GM20000 (cell line): ENCODE results near the gene SKI.
"Not testable (repeated sequence)": the region's sequence is repeated elsewhere in the genome, so short reads cannot be mapped to it uniquely, and the experiment has no call there.

Experiments
- DNase-seq: peaks from one replicate; pipeline ENCODE4 v3.0.0; 2012; ENCODE audit warnings: low spot score
- TF ChIP-seq, protein P1 (sequence below): IDR thresholded peaks from 2 replicates; pipeline ENCODE4 v1.5.1; 2012; ENCODE audit warnings: mild to moderate bottlenecking, control low read depth; ENCODE audit errors: extremely low read depth, missing control alignments

The SKI gene

DNA sequence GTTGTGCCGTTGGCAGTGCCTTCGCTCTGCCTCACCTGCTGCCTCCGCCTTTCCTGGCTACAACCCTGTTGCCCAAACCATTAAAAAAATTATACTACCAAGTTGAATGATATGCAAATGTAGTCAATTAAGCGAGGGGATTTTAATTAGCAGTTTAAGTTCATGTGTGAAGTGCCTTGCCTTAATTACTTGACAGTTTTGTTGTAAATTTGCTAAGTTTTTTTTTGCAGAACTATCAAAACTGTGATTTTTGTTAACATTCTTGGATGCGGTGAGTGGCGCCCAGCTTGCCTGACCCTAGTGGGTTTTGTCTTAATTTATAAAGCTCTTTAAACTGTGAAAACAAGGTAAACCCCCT lies 10.9 kb downstream of the SKI start:
- no peak for DNase-seq
- TF ChIP-seq, protein P1, sequence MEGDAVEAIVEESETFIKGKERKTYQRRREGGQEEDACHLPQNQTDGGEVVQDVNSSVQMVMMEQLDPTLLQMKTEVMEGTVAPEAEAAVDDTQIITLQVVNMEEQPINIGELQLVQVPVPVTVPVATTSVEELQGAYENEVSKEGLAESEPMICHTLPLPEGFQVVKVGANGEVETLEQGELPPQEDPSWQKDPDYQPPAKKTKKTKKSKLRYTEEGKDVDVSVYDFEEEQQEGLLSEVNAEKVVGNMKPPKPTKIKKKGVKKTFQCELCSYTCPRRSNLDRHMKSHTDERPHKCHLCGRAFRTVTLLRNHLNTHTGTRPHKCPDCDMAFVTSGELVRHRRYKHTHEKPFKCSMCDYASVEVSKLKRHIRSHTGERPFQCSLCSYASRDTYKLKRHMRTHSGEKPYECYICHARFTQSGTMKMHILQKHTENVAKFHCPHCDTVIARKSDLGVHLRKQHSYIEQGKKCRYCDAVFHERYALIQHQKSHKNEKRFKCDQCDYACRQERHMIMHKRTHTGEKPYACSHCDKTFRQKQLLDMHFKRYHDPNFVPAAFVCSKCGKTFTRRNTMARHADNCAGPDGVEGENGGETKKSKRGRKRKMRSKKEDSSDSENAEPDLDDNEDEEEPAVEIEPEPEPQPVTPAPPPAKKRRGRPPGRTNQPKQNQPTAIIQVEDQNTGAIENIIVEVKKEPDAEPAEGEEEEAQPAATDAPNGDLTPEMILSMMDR: no peak

DNA sequence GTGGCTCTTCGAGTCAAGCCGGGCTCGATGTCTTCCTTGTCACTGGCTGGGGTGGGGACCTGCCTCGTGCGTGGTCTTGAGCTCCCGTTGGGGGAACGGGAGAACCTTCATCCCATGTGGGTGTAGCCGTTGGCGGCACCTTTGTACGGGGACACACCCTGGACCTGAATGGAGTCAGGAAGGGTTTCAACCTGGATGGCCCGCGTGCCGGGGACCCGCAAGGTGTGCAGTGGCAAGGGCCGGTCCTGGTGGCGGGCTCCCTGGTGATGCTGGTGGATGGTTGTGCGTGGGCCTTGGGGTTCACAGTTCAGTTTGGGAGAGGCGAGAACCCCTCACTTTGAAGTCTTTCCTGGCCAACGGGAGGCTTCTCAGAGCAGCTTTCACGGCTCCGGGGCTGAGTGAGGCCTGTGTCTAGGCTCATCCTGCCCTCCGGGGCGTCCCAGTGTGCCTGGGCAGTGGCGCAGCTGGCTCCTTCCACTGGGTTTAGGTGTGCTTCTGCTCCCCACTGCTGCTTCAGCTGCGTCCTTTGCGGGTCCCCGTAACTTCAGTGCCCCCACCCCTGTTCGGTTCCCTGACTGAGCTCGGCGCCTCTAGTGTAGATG lies 11.4 kb downstream of the SKI start:
- no peak for DNase-seq
- TF ChIP-seq, protein P1: no peak

DNA sequence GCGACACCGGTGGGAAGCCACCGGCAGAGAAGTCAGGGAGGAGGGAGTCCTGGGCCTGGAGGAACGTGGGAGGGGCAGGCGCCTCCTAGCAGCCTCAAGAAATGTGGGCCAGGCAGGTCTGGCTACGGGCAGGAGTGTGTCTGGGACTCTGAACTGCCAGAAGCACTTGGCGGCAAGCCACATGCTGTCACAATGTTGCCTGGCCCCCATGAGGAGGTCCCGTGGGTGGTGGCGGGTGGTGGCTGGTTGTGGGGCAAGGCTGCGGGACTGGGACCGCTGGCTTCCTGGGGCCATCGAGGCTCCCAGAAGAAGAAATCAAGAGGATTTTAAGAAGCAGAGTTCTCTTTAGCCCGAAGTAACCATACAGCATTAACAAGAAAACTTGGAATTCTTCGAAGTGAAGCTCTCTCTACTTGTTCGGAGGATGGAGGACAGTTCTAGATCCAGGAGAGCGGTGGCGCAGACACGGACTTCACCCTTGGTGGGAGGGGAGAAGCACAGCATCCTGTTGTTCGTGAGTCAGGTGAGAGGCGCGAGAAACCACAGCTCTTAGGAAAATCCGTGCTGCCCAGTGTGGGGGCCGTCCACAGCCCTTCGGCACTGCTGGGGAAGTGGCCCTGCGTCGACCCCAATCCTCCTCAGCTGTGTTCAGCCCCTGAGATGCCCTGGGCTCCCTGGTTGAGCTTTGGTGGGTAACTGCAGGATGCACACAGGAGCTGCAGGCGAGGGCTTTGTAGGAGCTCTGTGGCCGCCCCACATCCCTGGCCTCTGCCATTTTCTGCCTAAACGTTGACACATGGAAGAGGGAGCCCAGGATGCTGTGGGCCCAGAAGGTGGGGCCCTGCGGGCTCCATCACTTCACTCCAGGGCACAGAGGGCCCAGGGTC lies 12.4 kb downstream of the SKI start:
- DNase-seq: no peak
- TF ChIP-seq, protein P1: no peak

DNA sequence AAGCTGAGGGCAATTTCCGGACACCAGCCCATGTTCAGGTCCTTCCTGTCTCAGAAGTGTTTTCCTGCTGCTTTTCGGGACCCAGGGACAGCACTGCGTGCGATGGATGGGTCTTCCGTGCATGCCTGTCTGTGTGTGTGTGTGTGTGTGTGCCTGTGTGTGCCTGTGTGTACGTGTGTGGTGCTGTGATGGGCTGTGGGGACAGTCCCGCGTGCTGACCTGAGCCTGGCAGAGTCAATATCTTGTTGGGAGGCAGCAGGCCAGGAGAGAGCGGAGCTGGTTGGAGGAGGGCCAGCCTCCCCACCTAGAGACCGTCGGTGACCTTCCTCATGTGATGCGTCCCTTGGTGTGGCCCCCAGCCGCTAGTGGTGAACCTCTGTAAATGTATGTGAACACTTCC lies 13.7 kb downstream of the SKI start:
- DNase-seq: no peak
- TF ChIP-seq, protein P1: no peak

DNA sequence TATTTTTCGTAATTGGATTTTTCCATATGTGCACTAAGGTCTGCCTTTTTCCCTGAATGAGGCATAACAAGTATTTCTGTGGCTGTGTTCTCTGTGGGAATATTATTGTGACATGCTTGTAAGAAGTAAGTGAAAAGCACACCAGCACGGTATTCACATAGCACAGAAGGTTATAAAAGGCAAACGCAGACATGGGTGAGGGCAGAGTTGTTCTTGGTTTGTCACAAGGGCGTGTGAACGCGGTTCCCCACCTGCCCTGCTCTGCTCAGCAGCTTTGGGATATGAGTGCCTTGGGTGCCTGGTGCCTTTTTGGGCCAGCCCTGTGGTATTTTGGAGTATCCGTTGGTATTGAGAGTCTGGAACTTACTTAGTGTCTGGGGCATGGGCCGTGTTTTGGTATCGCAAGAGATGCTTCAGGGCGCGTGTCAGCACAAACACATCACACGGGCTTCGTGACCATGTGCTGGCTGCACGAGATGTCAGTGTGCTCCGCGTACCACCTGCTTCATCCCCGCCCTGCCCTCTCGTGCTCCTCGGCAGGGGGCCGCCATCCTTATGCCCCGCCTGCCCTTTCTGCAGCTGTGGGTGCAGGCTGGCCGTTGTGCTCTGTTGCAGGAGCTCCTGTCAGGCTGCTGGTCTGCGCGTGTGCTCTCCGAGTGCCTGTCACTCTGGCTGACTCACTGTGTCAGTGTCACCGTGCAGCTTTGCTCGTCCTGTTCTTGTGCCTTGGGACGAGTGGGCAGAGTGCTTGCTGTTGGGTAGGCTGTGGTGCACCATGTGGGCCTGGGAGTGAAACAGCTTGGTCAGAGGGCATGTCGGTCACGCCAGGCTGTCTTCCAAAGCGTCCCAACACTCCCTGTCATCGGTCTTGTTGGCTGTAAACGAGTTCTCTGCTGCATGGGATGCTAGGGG lies 15.0 kb downstream of the SKI start:
- TF ChIP-seq, protein P1: no peak
- DNase-seq: no peak

DNA sequence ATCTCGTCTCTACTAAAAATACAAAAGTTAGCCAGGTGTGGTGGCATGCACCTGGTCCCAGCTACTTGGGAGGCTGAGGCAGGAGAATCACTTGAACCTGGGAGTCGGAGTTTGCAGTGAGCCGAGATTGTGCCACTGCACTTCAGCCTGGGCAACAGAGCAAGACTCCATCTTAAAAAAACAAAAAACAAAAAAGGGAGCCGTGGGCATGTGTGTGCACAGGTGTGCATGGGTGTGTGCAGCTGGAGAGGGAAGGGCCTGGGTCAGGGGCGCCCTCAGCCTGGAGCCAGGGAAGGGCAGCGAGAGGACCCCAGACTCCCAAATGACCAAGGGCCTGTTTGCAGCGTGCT lies 18.9 kb downstream of the SKI start:
- not testable (repeated sequence) for DNase-seq

DNA sequence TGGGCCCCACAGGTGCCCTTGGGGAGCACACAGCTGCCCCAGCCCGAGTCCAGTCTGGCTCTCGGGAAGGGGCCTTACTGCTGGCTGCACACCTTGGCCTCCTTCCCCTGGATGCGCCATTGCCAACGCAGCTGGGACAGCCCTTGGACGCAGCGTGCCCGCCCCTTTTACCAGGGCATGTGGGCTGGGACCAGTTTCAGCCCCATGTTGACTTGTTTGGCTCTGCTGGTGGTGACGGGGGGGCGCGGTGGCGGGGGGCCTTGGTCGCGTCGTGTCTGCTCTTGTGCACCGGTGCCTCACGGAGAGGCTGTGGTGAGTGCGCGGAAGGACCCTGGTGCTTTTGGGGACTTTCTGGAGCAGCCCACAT lies 19.6 kb downstream of the SKI start:
- DNase-seq: no peak
- TF ChIP-seq, protein P1: no peak
